Lower leg skin (tissue), 3 donors: ENCODE results near the gene EFCAB12.
"Not testable (repeated sequence)": the region's sequence is repeated elsewhere in the genome, so short reads cannot be mapped to it uniquely, and the experiment has no call there.

Experiments used
- POLR2A ChIP-seq, 2 donors: fragments of 450-650 bp; IDR thresholded peaks; one replicate each; pipeline ENCODE4 v1.6.1; 2016 to 2017; ENCODE audit warnings: antibody characterized with exemption in 2 of 2, mild to moderate bottlenecking in 1 of 2, moderate library complexity in 1 of 2
- TF ChIP-seq, protein P1 (sequence below), 3 donors: fragments of 450-650 bp; IDR thresholded peaks; one replicate each; pipeline ENCODE4 v1.5.1; 2016; ENCODE audit warnings: antibody characterized with exemption in 3 of 3, mild to moderate bottlenecking in 3 of 3, moderate library complexity in 2 of 3

DNA sequence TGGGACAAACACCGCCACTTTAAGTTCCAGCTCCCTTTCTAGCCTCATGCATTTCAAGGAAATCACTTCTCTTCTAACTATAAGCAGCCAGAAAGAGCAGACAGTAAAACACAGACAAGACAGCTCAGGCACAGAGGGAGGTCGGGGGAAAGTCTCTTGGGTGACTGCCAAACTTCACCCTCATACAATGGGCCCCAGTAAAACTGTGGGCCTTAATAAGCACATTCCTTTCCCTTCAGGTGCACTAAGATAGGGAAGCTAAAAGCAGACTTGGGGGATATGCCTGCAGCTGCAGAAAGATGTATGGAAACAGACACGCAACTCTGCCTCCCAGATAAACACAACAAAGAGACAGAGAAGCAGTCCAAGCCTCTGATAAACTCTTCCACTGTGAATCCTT lies 15.2 kb downstream of the EFCAB12 start:
- TF ChIP-seq, protein P1, sequence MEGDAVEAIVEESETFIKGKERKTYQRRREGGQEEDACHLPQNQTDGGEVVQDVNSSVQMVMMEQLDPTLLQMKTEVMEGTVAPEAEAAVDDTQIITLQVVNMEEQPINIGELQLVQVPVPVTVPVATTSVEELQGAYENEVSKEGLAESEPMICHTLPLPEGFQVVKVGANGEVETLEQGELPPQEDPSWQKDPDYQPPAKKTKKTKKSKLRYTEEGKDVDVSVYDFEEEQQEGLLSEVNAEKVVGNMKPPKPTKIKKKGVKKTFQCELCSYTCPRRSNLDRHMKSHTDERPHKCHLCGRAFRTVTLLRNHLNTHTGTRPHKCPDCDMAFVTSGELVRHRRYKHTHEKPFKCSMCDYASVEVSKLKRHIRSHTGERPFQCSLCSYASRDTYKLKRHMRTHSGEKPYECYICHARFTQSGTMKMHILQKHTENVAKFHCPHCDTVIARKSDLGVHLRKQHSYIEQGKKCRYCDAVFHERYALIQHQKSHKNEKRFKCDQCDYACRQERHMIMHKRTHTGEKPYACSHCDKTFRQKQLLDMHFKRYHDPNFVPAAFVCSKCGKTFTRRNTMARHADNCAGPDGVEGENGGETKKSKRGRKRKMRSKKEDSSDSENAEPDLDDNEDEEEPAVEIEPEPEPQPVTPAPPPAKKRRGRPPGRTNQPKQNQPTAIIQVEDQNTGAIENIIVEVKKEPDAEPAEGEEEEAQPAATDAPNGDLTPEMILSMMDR (IDR thresholded peaks at IDR 0.05) = not testable (repeated sequence)
- not testable (repeated sequence) for TF ChIP-seq POLR2A (IDR thresholded peaks at IDR 0.05)
